ENCODE measurements around the gene GALNT9.

DNA sequence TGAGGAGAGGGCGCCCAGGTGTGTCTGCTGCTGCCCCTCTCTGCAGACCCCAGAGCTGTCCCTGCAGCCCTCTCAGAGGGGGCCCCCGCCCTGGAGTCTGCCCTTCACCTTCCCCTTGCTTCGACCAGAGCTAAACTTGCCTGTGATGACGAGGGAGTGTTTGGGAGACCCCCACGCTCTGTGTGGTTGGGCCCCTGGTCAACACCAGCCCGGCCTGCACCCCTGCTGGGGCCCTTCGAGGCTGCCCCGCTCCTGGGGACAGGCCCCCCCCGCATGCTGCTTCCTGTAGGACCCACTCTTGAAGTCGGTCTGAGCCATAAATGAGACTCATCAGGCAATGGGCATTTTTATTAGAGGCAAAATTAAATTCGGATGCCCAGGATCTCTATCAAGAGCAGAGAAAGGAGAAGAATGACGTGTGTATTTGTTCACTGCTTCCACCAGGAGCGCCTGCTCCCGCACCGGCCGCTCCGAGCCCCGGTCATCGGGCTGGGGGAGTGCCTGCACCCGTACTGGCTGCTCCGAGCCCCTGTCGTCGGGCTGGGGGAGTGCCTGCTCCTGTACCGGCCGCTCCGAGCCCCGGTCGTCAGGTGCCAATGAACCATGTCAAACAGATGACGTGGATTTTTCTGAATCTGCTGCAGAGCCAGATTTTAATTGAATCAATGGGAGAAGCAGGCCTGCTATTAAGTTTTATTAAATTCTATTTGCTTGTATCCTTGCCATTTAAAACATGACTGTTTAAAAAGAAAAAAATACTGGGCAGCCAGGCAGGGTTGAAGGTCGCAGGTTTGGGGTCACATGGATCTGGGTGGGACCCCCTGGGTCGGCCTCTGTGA is 137.5 kb downstream of the GALNT9 start:
- TF ChIP-seq, protein P1, sequence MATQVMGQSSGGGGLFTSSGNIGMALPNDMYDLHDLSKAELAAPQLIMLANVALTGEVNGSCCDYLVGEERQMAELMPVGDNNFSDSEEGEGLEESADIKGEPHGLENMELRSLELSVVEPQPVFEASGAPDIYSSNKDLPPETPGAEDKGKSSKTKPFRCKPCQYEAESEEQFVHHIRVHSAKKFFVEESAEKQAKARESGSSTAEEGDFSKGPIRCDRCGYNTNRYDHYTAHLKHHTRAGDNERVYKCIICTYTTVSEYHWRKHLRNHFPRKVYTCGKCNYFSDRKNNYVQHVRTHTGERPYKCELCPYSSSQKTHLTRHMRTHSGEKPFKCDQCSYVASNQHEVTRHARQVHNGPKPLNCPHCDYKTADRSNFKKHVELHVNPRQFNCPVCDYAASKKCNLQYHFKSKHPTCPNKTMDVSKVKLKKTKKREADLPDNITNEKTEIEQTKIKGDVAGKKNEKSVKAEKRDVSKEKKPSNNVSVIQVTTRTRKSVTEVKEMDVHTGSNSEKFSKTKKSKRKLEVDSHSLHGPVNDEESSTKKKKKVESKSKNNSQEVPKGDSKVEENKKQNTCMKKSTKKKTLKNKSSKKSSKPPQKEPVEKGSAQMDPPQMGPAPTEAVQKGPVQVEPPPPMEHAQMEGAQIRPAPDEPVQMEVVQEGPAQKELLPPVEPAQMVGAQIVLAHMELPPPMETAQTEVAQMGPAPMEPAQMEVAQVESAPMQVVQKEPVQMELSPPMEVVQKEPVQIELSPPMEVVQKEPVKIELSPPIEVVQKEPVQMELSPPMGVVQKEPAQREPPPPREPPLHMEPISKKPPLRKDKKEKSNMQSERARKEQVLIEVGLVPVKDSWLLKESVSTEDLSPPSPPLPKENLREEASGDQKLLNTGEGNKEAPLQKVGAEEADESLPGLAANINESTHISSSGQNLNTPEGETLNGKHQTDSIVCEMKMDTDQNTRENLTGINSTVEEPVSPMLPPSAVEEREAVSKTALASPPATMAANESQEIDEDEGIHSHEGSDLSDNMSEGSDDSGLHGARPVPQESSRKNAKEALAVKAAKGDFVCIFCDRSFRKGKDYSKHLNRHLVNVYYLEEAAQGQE (IDR thresholded peaks at IDR 0.05): no peak
- TF ChIP-seq HEYL (CRISPR knock-in tag; IDR thresholded peaks at IDR 0.05): no peak
- no peak for TF ChIP-seq POLR2A (IDR thresholded peaks at IDR 0.05; ENCODE audit: low read length)
- TF ChIP-seq, protein P2, sequence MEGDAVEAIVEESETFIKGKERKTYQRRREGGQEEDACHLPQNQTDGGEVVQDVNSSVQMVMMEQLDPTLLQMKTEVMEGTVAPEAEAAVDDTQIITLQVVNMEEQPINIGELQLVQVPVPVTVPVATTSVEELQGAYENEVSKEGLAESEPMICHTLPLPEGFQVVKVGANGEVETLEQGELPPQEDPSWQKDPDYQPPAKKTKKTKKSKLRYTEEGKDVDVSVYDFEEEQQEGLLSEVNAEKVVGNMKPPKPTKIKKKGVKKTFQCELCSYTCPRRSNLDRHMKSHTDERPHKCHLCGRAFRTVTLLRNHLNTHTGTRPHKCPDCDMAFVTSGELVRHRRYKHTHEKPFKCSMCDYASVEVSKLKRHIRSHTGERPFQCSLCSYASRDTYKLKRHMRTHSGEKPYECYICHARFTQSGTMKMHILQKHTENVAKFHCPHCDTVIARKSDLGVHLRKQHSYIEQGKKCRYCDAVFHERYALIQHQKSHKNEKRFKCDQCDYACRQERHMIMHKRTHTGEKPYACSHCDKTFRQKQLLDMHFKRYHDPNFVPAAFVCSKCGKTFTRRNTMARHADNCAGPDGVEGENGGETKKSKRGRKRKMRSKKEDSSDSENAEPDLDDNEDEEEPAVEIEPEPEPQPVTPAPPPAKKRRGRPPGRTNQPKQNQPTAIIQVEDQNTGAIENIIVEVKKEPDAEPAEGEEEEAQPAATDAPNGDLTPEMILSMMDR (IDR thresholded peaks at IDR 0.05): no peak
- no peak for TF ChIP-seq NR3C1 (IDR thresholded peaks at IDR 0.05)
- TF ChIP-seq, protein P3, sequence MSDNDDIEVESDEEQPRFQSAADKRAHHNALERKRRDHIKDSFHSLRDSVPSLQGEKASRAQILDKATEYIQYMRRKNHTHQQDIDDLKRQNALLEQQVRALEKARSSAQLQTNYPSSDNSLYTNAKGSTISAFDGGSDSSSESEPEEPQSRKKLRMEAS (IDR thresholded peaks at IDR 0.05): no peak
- no peak for TF ChIP-seq ZFP36 (IDR thresholded peaks at IDR 0.05; ENCODE audit: borderline replicate concordance, partially characterized antibody)
- no peak for TF ChIP-seq EP300 (IDR thresholded peaks at IDR 0.05)
- no peak for TF ChIP-seq RNF2 (IDR thresholded peaks at IDR 0.05; ENCODE audit: borderline replicate concordance, low read depth)
- no peak for TF ChIP-seq CBX8 (IDR thresholded peaks at IDR 0.05)
- TF ChIP-seq KDM1A (IDR thresholded peaks at IDR 0.05; ENCODE audit: low read depth): no peak
- TF ChIP-seq, protein P4, sequence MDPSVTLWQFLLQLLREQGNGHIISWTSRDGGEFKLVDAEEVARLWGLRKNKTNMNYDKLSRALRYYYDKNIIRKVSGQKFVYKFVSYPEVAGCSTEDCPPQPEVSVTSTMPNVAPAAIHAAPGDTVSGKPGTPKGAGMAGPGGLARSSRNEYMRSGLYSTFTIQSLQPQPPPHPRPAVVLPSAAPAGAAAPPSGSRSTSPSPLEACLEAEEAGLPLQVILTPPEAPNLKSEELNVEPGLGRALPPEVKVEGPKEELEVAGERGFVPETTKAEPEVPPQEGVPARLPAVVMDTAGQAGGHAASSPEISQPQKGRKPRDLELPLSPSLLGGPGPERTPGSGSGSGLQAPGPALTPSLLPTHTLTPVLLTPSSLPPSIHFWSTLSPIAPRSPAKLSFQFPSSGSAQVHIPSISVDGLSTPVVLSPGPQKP (IDR thresholded peaks at IDR 0.05; ENCODE audit: low read depth, low read length): no peak
- no peak for TF ChIP-seq SMC3 (IDR thresholded peaks at IDR 0.05)

Data from A549 (cell line).